NT2/D1 (cell line): ENCODE data around the gene USF1.

ENCODE experiments used
- SUZ12 ChIP-seq: IDR thresholded peaks from 2 replicates; pipeline ENCODE4 v1.6.1; 2011; ENCODE audit not compliant: insufficient read length, insufficient read depth; ENCODE audit errors: extremely low read depth
- YY1 ChIP-seq: IDR thresholded peaks from 2 replicates; pipeline ENCODE4 v1.6.1; 2011; ENCODE audit not compliant: insufficient read length, insufficient read depth
- ZNF274 ChIP-seq: IDR thresholded peaks from 2 replicates; pipeline ENCODE4 v1.6.1; 2011; ENCODE audit warnings: mild to moderate bottlenecking, low read depth, low read length

GRCh38 chr1:161085165-161085564 is 39.4 kb upstream of the USF1 start:
- TF ChIP-seq SUZ12 (no peak), ZNF274 (no peak), YY1 (no peak)
